Activated B cell treated with CpG ODN at 0.5 μM for 24 hours (primary cell): ENCODE data around the gene CDC20. TPM values are rescaled to one million over a fixed set of nuclear protein-coding genes. Genes with fewer than 3 reads are reported as not detected.

Experiments used
- ATAC-seq: fragments of 200-7000 bp; cut with Tn5 transposase; one replicate; pipeline ENCODE4 v1.10.0; 2021; ENCODE audit warnings: low read depth, mild to moderate bottlenecking, moderate library complexity
- CTCF ChIA-PET: fragments of 350-600 bp; sonication (Branson Sonifier 250); formaldehyde crosslinking; loops from one replicate; lab custom pipeline; 2021; ENCODE audit warnings: antibody characterized with exemption; lab: Charles Lee
- POLR2A ChIA-PET: fragments of 350-600 bp; sonication (Branson Sonifier 250); formaldehyde crosslinking; loops from one replicate; lab custom pipeline; 2021; ENCODE audit warnings: antibody characterized with exemption; lab: Charles Lee
- DNase-seq: peaks from one replicate; pipeline ENCODE4 v3.0.0; 2022
- H3K27ac Mint-ChIP-seq: one replicate; pipeline ENCODE4 v1.8.0; 2020; ENCODE audit warnings: mixed read lengths
- H3K27me3 Mint-ChIP-seq: one replicate; pipeline ENCODE4 v1.8.0; 2021; ENCODE audit warnings: mixed read lengths
- H3K36me3 Mint-ChIP-seq: one replicate; pipeline ENCODE4 v1.8.0; 2021; ENCODE audit warnings: low read depth, mixed read lengths
- H3K4me1 Mint-ChIP-seq: one replicate; pipeline ENCODE4 v1.8.0; 2021; ENCODE audit warnings: mixed read lengths
- H3K4me3 Mint-ChIP-seq: one replicate; pipeline ENCODE4 v1.8.0; 2020; ENCODE audit warnings: mild to moderate bottlenecking, mixed read lengths
- H3K9me3 Mint-ChIP-seq: one replicate; pipeline ENCODE4 v1.8.0; 2020; ENCODE audit warnings: mixed read lengths
- CTCF ChIP-seq: fragments of 200-600 bp; IDR thresholded peaks from one replicate; pipeline ENCODE4 v1.8.0; 2022; ENCODE audit warnings: antibody characterized with exemption, mild to moderate bottlenecking
- intact Hi-C: fragments of 100-400 bp; cut with micrococcal nuclease; formaldehyde crosslinking; loops from one replicate; pipeline ENCODE4 v1.15.1; 2024
- total RNA-seq: library from RNA; stranded (reverse); gene quantifications from 2 replicates; pipeline ENCODE4 v1.2.3, GENCODE V29; 2022

CDC20 gene
- total RNA-seq, 1 donor from 2014 or later = 4.2 TPM

GRCh38 chr1:43351421-43352350 is 7.1 kb upstream of the CDC20 start:
- no peak overlapping the region for H3K4me3 Mint-ChIP-seq
- ATAC-seq (no peak), DNase-seq (no peak)
- H3K27me3 Mint-ChIP-seq = no peaks in the 10 kb centered on the region
- ChIA-PET POLR2A (no interaction called here), CTCF (no interaction called here)
- intact Hi-C loops = loop anchor here (10.0 kb wide), 1 partner anchor 623 kb away; the partner anchor contains the start of genes ATP6V0B, B4GALT2 and DPH2
- H3K4me1 Mint-ChIP-seq = peaks cover 11% of the 10 kb centered on the region
- no peak overlapping the region for H3K27ac Mint-ChIP-seq
- peaks cover 2% of the 10 kb centered on the region for H3K36me3 Mint-ChIP-seq
- TF ChIP-seq CTCF = no peak
- H3K9me3 Mint-ChIP-seq = no peaks in the 10 kb centered on the region

- Mint-ChIP-seq H3K27ac (no peak overlapping the region), H3K4me3 (no peak overlapping the region), H3K9me3 (no peaks in the 10 kb centered on the region), H3K27me3 (no peaks in the 10 kb centered on the region), H3K4me1 (peaks cover 11% of the 10 kb centered on the region), H3K36me3 (peaks cover 2% of the 10 kb centered on the region)
- ATAC-seq (no peak), DNase-seq (no peak)
- TF ChIP-seq CTCF = no peak
- intact Hi-C loops = loop anchor here (10.0 kb wide), 1 partner anchor 622 kb away; the partner anchor contains the start of genes ATP6V0B, B4GALT2 and DPH2
- ChIA-PET CTCF (no interaction called here), POLR2A (interaction anchor here (0.9 kb wide), 1 partner anchor 102 kb away, joined by 4 read pairs; the partner anchor contains the start of gene HYI)
These were observed 6.5 kb upstream of the CDC20 start for GRCh38 chr1:43352351-43352705.

GRCh38 chr1:43352881-43353280 is 5.9 kb upstream of the CDC20 start:
- ChIA-PET CTCF (no interaction called here), POLR2A (interaction anchor here (0.6 to 0.9 kb wide), 3 partner anchors 16 to 113 kb away, joined by 4 to 8 read pairs (median 4); partner anchors contain the start of gene HYI)
- DNase-seq (no peak), ATAC-seq (no peak)
- intact Hi-C loops = loop anchor here (10.0 kb wide), 1 partner anchor 622 kb away; the partner anchor contains the start of genes ATP6V0B, B4GALT2 and DPH2
- Mint-ChIP-seq H3K4me3 (no peak overlapping the region), H3K27ac (no peak overlapping the region), H3K4me1 (peaks cover 14% of the 10 kb centered on the region), H3K27me3 (no peaks in the 10 kb centered on the region), H3K9me3 (no peaks in the 10 kb centered on the region), H3K36me3 (peaks cover 2% of the 10 kb centered on the region)
- no peak for TF ChIP-seq CTCF

- Mint-ChIP-seq H3K27ac (no peak overlapping the region), H3K4me3 (no peak overlapping the region), H3K36me3 (peaks cover 6% of the 10 kb centered on the region), H3K4me1 (peaks cover 20% of the 10 kb centered on the region), H3K9me3 (no peaks in the 10 kb centered on the region), H3K27me3 (no peaks in the 10 kb centered on the region)
- ChIA-PET CTCF (no interaction called here), POLR2A (interaction anchor here (1.0 kb wide), 1 partner anchor 14 kb away, joined by 5 read pairs; the partner anchor contains the start of gene ELOVL1)
- no peak for ATAC-seq
- no peak for TF ChIP-seq CTCF
- intact Hi-C loops = loop anchor here (10.0 kb wide), 1 partner anchor 620 kb away; the partner anchor contains the start of genes ATP6V0B, B4GALT2 and DPH2
- no peak for DNase-seq
These were observed 4.3 kb upstream of the CDC20 start for GRCh38 chr1:43354471-43354870.

- Mint-ChIP-seq H3K27ac (no peak overlapping the region), H3K27me3 (no peaks in the 10 kb centered on the region), H3K9me3 (no peaks in the 10 kb centered on the region), H3K36me3 (peaks cover 6% of the 10 kb centered on the region), H3K4me3 (no peak overlapping the region), H3K4me1 (peaks cover 19% of the 10 kb centered on the region)
- intact Hi-C loops = loop anchor here (10.0 kb wide), 1 partner anchor 620 kb away; the partner anchor contains the start of genes ATP6V0B, B4GALT2 and DPH2
- ATAC-seq (no peak), DNase-seq (no peak)
- CTCF ChIA-PET = no interaction called here
- POLR2A ChIA-PET = interaction anchor here (0.7 to 1.0 kb wide), 2 partner anchors 9 to 13 kb away, joined by 5 to 6 read pairs; partner anchors contain the start of gene ELOVL1
- TF ChIP-seq CTCF = no peak
These were observed 3.8 kb upstream of the CDC20 start for GRCh38 chr1:43354936-43355335.
